ENCODE measurements around the gene PYDC1.
"Not testable (repeated sequence)": the region's sequence is repeated elsewhere in the genome, so short reads cannot be mapped to it uniquely, and the experiment has no call there.

PYDC1 gene

DNA sequence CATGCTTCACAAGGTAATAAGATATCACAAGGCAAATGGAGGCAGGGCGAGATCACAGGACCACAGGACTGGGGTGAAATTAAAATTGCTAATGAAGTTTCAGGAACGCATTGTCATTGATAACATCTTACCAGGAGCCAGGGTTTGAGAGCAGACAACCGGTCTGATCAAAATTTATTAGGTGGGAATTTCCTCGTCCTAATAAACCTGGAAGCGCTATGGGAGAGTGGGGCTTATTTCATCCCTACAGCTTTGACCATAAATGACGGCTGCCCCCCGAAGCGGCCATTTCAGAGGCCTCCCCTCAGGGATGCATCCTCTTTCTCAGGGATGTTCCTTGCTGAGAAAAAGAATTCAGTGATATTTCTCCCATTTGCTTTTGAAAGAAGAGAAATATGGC is 28.7 kb upstream of the PYDC1 start:
- H3K4me1 ChIP-seq (ENCODE audit: insufficient read depth, low read length); H3K9me3 ChIP-seq (ENCODE audit: insufficient read depth, low read depth, low read length); H3K36me3 ChIP-seq (ENCODE audit: insufficient read depth, low read depth, low read length); H3K27me3 ChIP-seq (ENCODE audit: insufficient read depth, low read length): not testable (repeated sequence)
- Histone ChIP-seq H3K9ac (ENCODE audit: low read depth, low read length) (peak overlapping the region; percentile 56; the same call in 1 of the 2 replicates), H3K27ac (ENCODE audit: low read length) (peak overlapping the region; percentile 67), H3K4me3 (ENCODE audit: low read length) (peak overlapping the region; percentile 38; the same call in 1 of the 2 replicates)

DNA sequence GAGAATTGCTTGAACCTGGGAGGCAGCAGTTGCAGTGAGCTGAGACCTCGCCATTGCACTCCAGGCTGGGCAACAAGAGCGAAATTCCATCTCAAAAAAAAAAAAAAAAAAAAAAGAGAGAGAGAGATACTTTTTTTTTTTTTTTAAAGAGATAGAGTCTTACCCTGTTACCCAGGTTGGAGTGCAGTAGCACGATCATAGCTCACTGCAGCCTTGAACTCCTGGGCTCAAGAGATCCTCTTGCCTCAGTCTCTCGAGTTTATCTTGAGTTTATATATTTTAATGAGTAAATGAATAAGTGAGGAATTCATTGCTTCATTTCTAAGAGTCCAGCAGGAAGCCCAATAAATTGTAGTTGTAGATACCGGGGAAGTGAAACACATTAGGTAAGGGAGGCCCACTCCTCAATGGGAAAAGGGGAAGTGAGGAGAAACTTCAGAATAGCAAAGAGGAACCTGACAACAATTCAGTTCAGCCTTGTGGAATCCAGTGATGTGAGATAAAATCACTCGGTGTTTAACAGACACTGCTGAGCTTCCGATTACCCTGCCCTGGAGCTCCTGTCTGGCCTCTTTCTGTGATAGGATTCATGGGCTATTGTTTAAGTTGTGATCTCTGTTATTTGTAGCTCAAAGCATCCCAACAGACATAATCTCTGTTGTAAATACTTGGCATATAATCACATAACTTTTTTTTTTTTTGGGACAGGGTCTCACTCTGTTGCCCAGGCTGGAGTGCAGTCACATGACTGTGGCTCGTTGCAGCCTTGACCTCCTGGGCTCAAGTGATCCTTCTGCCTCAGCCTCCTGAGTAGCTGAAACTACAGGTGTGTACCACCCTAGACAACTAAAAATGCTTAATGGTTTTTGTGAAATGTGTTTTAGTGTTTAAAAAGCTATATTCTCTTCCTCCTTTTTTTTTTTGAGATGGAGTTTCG is 27.1 kb upstream of the PYDC1 start:
- Histone ChIP-seq H3K36me3 (ENCODE audit: insufficient read depth, low read depth, low read length) (no peaks in the 10 kb centered on the region), H3K9me3 (ENCODE audit: insufficient read depth, low read depth, low read length) (no peaks in the 10 kb centered on the region), H3K9ac (ENCODE audit: low read depth, low read length) (no peak overlapping the region), H3K4me3 (ENCODE audit: low read length) (no peak overlapping the region), H3K27ac (ENCODE audit: low read length) (no peak overlapping the region), H3K27me3 (ENCODE audit: insufficient read depth, low read length) (no peaks in the 10 kb centered on the region), H3K4me1 (ENCODE audit: insufficient read depth, low read length) (peaks cover 5% of the 10 kb centered on the region; the same call in 1 of the 2 replicates)

- peaks cover 5% of the 10 kb centered on the region; the same call in 1 of the 2 replicates for H3K4me1 ChIP-seq (ENCODE audit: insufficient read depth, low read length)
- no peaks in the 10 kb centered on the region for H3K36me3 ChIP-seq (ENCODE audit: insufficient read depth, low read depth, low read length)
- no peaks in the 10 kb centered on the region for H3K27me3 ChIP-seq (ENCODE audit: insufficient read depth, low read length)
- H3K4me3 ChIP-seq (ENCODE audit: low read length), result no peak overlapping the region
- H3K9ac ChIP-seq (ENCODE audit: low read depth, low read length), result no peak overlapping the region
- no peak overlapping the region for H3K27ac ChIP-seq (ENCODE audit: low read length)
- no peaks in the 10 kb centered on the region for H3K9me3 ChIP-seq (ENCODE audit: insufficient read depth, low read depth, low read length)
Measured at GRCh38 chr16:31242206-31242605, 25.3 kb upstream of the PYDC1 start.

- Histone ChIP-seq H3K27ac (ENCODE audit: low read length) (no peak overlapping the region), H3K4me1 (ENCODE audit: insufficient read depth, low read length) (peaks cover 3% of the 10 kb centered on the region; the same call in 1 of the 2 replicates), H3K36me3 (ENCODE audit: insufficient read depth, low read depth, low read length) (no peaks in the 10 kb centered on the region), H3K9me3 (ENCODE audit: insufficient read depth, low read depth, low read length) (no peaks in the 10 kb centered on the region; the same call in 1 of the 2 replicates), H3K9ac (ENCODE audit: low read depth, low read length) (no peak overlapping the region), H3K27me3 (ENCODE audit: insufficient read depth, low read length) (no peaks in the 10 kb centered on the region), H3K4me3 (ENCODE audit: low read length) (no peak overlapping the region)
Measured at GRCh38 chr16:31238041-31238440, 21.1 kb upstream of the PYDC1 start.

GRCh38 chr16:31229501-31229900 is 12.6 kb upstream of the PYDC1 start:
- Histone ChIP-seq H3K9ac (ENCODE audit: low read depth, low read length) (no peak overlapping the region), H3K4me1 (ENCODE audit: insufficient read depth, low read length) (no peaks in the 10 kb centered on the region), H3K27me3 (ENCODE audit: insufficient read depth, low read length) (no peaks in the 10 kb centered on the region), H3K36me3 (ENCODE audit: insufficient read depth, low read depth, low read length) (no peaks in the 10 kb centered on the region), H3K4me3 (ENCODE audit: low read length) (no peak overlapping the region), H3K27ac (ENCODE audit: low read length) (no peak overlapping the region), H3K9me3 (ENCODE audit: insufficient read depth, low read depth, low read length) (no peaks in the 10 kb centered on the region)

- Histone ChIP-seq H3K36me3 (ENCODE audit: insufficient read depth, low read depth, low read length) (no peaks in the 10 kb centered on the region), H3K27me3 (ENCODE audit: insufficient read depth, low read length) (no peaks in the 10 kb centered on the region), H3K4me3 (ENCODE audit: low read length) (no peak overlapping the region), H3K9ac (ENCODE audit: low read depth, low read length) (no peak overlapping the region), H3K27ac (ENCODE audit: low read length) (no peak overlapping the region), H3K4me1 (ENCODE audit: insufficient read depth, low read length) (no peaks in the 10 kb centered on the region), H3K9me3 (ENCODE audit: insufficient read depth, low read depth, low read length) (no peaks in the 10 kb centered on the region)
Measured at GRCh38 chr16:31228206-31228605, 11.3 kb upstream of the PYDC1 start.

- no peaks in the 10 kb centered on the region for H3K27me3 ChIP-seq (ENCODE audit: insufficient read depth, low read length)
- H3K27ac ChIP-seq (ENCODE audit: low read length), result no peak overlapping the region
- no peaks in the 10 kb centered on the region for H3K36me3 ChIP-seq (ENCODE audit: insufficient read depth, low read depth, low read length)
- H3K4me3 ChIP-seq (ENCODE audit: low read length), result no peak overlapping the region
- H3K9me3 ChIP-seq (ENCODE audit: insufficient read depth, low read depth, low read length), result no peaks in the 10 kb centered on the region
- H3K4me1 ChIP-seq (ENCODE audit: insufficient read depth, low read length), result no peaks in the 10 kb centered on the region
- H3K9ac ChIP-seq (ENCODE audit: low read depth, low read length), result no peak overlapping the region
Measured at GRCh38 chr16:31225193-31225592, 8.3 kb upstream of the PYDC1 start.

- H3K27ac ChIP-seq (ENCODE audit: low read length), result no peak overlapping the region
- no peaks in the 10 kb centered on the region for H3K36me3 ChIP-seq (ENCODE audit: insufficient read depth, low read depth, low read length)
- H3K4me3 ChIP-seq (ENCODE audit: low read length), result no peak overlapping the region
- no peaks in the 10 kb centered on the region for H3K4me1 ChIP-seq (ENCODE audit: insufficient read depth, low read length)
- no peak overlapping the region for H3K9ac ChIP-seq (ENCODE audit: low read depth, low read length)
- H3K27me3 ChIP-seq (ENCODE audit: insufficient read depth, low read length), result no peaks in the 10 kb centered on the region; the same call in 1 of the 2 replicates
- H3K9me3 ChIP-seq (ENCODE audit: insufficient read depth, low read depth, low read length), result no peaks in the 10 kb centered on the region
Measured at GRCh38 chr16:31224092-31224955, 7.4 kb upstream of the PYDC1 start.

DNA sequence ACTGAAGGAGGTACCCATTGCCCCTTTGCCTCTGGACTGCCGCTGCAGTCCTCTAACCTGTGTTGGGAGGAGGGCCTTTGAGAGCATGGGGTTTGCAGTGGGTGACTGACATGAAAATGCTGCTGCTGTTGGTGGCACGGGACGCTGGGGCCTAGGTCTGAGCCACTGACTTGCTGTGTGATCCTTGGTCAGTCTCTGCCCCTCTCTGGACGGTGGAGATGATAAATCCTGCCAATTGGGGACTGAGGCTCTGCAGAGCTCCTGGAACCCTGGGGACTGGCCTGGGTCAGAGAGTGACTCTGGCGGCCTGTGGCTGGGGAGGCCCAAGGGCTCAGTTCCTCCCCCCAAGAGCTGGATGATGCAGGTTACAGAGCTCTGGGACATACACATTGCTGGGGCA is 6.1 kb upstream of the PYDC1 start:
- no peak overlapping the region for H3K4me3 ChIP-seq (ENCODE audit: low read length)
- H3K9me3 ChIP-seq (ENCODE audit: insufficient read depth, low read depth, low read length), result no peaks in the 10 kb centered on the region
- H3K4me1 ChIP-seq (ENCODE audit: insufficient read depth, low read length), result no peaks in the 10 kb centered on the region
- no peak overlapping the region for H3K27ac ChIP-seq (ENCODE audit: low read length)
- H3K36me3 ChIP-seq (ENCODE audit: insufficient read depth, low read depth, low read length), result no peaks in the 10 kb centered on the region
- no peak overlapping the region for H3K9ac ChIP-seq (ENCODE audit: low read depth, low read length)
- peaks cover 9% of the 10 kb centered on the region for H3K27me3 ChIP-seq (ENCODE audit: insufficient read depth, low read length)

- Histone ChIP-seq H3K36me3 (ENCODE audit: insufficient read depth, low read depth, low read length) (no peaks in the 10 kb centered on the region), H3K4me3 (ENCODE audit: low read length) (no peak overlapping the region), H3K9me3 (ENCODE audit: insufficient read depth, low read depth, low read length) (no peaks in the 10 kb centered on the region), H3K27me3 (ENCODE audit: insufficient read depth, low read length) (peaks cover 24% of the 10 kb centered on the region), H3K27ac (ENCODE audit: low read length) (no peak overlapping the region), H3K9ac (ENCODE audit: low read depth, low read length) (no peak overlapping the region), H3K4me1 (ENCODE audit: insufficient read depth, low read length) (no peaks in the 10 kb centered on the region; the same call in 1 of the 2 replicates)
Measured at GRCh38 chr16:31221357-31222160, 4.6 kb upstream of the PYDC1 start.

- H3K9me3 ChIP-seq (ENCODE audit: insufficient read depth, low read depth, low read length), result no peaks in the 10 kb centered on the region
- peaks cover 4% of the 10 kb centered on the region; the same call in 1 of the 2 replicates for H3K4me1 ChIP-seq (ENCODE audit: insufficient read depth, low read length)
- no peaks in the 10 kb centered on the region for H3K36me3 ChIP-seq (ENCODE audit: insufficient read depth, low read depth, low read length)
- peaks cover 47% of the 10 kb centered on the region for H3K27me3 ChIP-seq (ENCODE audit: insufficient read depth, low read length)
- no peak overlapping the region for H3K4me3 ChIP-seq (ENCODE audit: low read length)
- no peak overlapping the region for H3K27ac ChIP-seq (ENCODE audit: low read length)
- H3K9ac ChIP-seq (ENCODE audit: low read depth, low read length), result no peak overlapping the region
Measured at GRCh38 chr16:31219154-31219741, 2.3 kb upstream of the PYDC1 start.
